HuH-7 (cell line): ENCODE measurements around the gene FBXL15.

Experiments used
- DNase-seq: peaks from one replicate; pipeline ENCODE4 v3.0.0; 2011; ENCODE audit warnings: low spot score

FBXL15 gene

GRCh38 chr10:102411341-102412255 lies 9.0 kb upstream of the FBXL15 start:
- no peak for DNase-seq

- no peak for DNase-seq
Measured at GRCh38 chr10:102412293-102412692, 8.3 kb upstream of the FBXL15 start.

DNA sequence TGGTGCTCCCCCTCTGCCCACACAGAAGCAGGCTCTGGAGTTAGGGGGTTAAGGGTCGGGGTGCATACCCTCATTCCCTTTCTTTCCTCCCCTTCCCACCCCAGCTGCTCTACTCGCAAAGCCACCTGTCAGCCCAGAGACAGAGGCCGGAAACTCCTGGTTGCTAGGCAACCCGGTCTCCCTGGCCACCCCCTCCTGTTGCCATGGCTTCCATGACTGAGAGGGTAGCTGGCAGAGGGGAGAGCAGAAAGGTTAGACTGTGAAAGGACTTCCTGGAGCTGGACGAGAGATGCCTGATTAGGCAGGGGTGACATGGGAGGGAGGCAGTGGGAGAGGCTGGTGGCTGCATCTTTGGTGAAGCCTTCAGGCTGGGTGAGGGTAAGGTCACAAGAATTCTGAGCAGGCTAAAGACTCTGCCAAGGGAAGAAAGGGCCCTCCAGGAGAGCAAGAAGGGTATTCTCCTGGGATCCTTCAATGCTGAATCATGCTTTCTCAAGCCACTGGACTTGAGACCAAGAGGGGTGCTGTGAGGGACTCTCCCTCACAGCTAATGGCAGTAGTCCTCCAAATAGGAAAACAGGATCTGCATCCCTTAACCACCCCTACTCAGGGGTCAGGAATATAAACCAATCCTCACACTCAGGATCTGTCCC lies 7.5 kb upstream of the FBXL15 start:
- no peak for DNase-seq

- no peak for DNase-seq
Measured at GRCh38 chr10:102413806-102414561, 6.7 kb upstream of the FBXL15 start.

GRCh38 chr10:102414749-102415148 lies 5.9 kb upstream of the FBXL15 start:
- DNase-seq: no peak

DNA sequence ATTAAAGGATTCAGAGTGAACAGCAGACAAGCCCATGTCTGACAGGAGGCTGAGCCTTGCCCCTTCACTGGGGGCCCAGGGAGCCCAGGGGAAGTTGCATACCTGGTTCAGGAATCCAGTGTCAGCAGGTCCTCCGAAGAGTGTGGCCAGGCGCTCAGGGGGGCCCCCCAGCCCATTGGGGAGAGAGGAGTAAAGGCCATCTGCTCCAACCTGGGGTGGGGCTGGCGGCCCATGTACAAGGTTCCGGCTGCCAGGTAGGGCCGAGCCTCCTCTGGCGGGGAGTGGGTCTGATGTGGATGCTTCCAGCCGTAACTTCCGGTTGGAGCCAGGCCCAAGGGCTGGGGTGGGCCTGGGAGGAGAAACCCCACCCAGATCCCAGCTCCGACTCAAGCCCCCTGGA lies 4.4 kb upstream of the FBXL15 start:
- no peak for DNase-seq

DNA sequence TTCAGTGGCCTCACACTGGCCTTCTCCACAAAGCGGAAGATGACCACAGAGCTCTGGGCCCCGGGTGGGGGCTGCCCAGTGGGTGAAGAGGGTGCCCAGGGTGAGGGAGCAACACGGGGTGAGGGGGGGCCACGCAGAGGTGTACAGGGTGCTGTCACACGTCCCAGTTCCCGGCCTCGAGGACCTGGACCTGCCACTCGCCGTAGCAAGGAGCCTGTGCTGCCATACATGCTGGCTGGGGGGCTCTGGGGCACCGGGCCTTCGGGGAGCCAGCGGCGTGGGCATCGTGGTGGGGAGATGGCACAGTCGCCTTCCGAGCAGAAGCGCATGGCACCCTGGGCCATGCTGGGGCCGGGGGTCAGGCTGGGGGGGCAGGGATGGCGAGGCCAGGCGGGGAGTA lies 3.9 kb upstream of the FBXL15 start:
- DNase-seq: no peak

GRCh38 chr10:102418622-102419268 lies 1.9 kb upstream of the FBXL15 start, which contains the start of gene PSD:
PSD (minus strand) TSS chr10:102418785; CDS start chr10:102417038, 1,747 bp downstream.
- no peak for DNase-seq

DNA sequence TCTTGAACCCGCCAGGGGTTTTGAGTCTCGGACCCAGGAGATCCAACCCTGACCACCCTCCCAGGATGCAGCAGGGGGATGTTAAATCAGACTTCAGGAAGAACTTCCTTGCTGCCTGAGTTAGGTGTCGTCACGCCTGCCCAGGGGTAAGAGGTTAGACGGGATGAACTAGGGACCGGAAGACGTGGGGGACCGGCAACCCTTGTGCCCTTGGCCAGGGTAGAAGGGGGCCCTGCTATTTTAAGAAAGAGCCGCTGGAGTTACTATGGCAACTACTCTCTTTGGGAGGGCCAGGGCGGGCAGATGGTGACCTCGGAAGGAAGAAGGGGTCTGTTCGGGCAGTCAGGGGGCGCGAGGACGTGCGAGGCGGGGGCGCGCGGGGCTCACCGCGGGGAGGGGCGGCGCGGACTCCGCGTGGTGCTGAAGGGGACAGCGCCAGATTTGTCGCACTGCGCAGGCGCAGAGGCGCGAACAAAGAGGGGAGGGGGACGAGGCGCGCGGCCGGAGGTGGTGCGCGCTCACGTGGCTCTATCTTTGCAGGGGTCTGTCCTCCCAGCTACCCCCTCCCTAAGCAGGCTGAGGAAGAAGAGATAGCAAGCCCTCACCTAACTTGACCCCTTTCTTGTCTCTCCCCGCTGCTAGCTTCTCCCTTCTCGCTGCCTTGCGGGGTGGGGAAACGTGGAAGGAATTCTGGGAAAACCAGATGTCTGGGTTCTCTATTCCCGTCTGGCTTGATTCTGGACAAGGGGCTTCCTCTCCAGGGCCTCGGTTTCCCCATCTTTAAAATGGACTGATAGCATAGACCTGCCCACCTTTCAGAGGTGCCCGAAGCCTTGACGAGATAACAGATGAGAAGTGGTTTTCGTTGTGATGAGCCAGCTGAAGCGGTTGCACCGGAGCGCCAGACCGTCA lies 1.1 kb upstream of the FBXL15 start:
- peak; percentile 80 for DNase-seq

- no peak for DNase-seq
Measured at GRCh38 chr10:102420181-102420713, 389 bp upstream of the FBXL15 start.

DNA sequence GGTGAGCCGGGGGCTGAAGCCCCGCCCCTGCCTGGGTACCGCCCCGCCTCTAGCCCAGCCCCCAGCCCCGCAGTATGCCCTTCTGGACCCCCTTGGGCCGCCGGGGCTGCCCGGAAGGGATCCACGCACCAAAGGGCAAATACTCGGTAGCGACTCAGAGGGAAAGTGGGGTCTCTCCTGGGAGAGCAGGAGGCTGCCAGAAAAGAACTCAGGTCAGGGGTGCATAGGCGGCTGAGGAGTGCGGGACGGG lies 796 bp downstream of the FBXL15 start:
- DNase-seq: no peak

DNA sequence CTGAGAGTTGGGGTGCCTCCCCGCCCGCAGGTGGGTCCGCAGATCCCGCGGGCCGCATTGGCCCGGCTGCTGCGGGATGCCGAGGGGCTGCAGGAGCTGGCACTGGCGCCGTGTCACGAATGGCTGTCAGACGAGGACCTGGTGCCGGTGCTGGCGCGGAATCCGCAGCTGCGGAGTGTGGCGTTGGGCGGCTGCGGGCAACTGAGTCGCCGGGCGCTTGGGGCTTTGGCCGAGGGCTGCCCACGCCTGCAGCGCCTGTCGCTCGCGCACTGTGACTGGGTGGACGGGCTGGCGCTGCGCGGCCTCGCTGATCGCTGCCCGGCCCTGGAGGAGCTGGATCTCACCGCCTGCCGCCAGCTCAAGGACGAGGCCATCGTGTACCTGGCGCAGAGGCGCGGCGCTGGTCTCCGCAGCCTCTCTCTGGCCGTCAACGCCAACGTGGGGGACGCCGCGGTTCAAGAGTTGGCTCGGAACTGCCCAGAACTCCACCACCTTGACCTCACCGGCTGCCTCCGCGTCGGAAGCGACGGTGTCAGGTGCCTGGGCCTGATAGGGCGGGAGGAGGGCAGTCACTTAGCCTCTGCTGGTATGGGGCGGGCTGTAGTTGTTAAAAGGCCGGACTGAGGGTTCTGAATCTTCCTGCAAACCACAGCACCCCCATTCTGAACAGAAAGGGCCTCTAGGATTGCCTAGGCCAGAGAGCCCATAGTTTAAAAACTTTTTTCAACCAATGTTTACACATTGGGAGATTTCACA lies 1.3 kb downstream of the FBXL15 start:
- no peak for DNase-seq

DNA sequence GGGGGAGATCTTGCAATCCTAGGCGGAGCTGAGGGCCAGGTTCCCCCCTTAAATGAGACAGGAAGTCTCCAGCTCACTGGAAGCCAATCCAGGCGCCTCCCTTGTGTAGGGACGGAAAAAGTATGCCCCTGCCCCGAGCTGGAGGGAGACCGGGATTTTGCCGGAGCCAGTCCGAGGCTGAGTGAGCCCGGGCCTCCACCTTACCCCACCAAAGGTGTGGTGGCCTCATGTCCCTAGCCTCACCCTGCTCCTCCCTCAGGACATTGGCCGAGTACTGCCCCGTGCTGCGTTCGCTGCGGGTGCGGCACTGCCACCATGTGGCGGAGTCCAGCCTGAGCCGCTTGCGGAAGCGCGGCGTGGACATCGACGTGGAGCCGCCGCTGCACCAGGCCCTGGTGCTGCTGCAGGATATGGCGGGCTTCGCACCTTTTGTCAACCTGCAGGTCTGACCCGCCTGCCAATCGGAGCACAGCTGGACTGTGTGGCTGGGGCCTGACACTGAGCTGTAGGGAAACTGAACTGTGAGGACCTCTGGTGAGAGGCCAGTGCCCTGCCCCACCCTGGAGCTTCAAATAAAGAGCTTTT lies 2.0 kb downstream of the FBXL15 start:
- DNase-seq: peak; percentile 94

- no peak for DNase-seq
Measured at GRCh38 chr10:102423372-102423968, 2.8 kb downstream of the FBXL15 start.

GRCh38 chr10:102424145-102424544 lies 3.5 kb downstream of the FBXL15 start:
- DNase-seq: no peak

- DNase-seq: no peak
Measured at GRCh38 chr10:102424916-102425315, 4.3 kb downstream of the FBXL15 start.

- no peak for DNase-seq
Measured at GRCh38 chr10:102425444-102425843, 4.8 kb downstream of the FBXL15 start.

GRCh38 chr10:102426803-102427287 lies 6.2 kb downstream of the FBXL15 start:
- DNase-seq: no peak

DNA sequence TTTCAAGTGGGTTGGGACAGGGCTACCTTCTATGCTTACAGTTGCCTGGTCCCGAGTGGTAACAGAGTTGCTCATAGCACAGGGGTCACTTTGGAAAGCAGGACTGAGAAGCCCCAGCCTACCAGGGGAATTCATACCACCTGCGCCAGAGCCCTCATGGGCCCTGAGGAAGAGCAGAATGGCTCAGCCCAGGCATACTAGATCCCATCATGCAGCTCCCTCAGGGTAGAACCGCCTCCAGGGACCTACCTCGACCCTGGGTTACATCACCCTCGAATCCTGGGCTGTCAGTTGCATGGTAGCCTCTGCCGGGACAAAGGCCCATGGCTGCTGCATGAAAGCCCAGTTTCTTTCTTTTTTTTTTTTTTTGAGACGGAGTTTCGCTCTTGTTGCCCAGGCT lies 8.8 kb downstream of the FBXL15 start:
- no peak for DNase-seq
